Measurements from ENCODE around the gene MINK1. TPM values are rescaled to one million over a fixed set of nuclear protein-coding genes. Genes with fewer than 3 reads are reported as not detected.

Gene MINK1
- total and polyA plus RNA-seq, 2 of the 13 experiments (the other 11 are each of a cell fraction or from before 2014, with no cell fraction given) = 17.2 to 63.9 TPM

- no peak for TF ChIP-seq CSRNP2 (CRISPR knock-in tag; conservative IDR thresholded peaks at IDR 0.05; ENCODE audit: low read depth)
- TF ChIP-seq ZNF850 (CRISPR knock-in tag; conservative IDR thresholded peaks at IDR 0.05) = no peak
- TF ChIP-seq NR1H2 (CRISPR knock-in tag; IDR thresholded peaks at IDR 0.05; ENCODE audit: borderline replicate concordance, low read depth) = peak; percentile 93; the same call in 1 of the 2 replicates
- peak; percentile 19; the same call in 1 of the 2 replicates for TF ChIP-seq ZNF547 (CRISPR knock-in tag; IDR thresholded peaks at IDR 0.05)
- peak; percentile 16; the same call in 1 of the 2 replicates for TF ChIP-seq MED13 (CRISPR knock-in tag; IDR thresholded peaks at IDR 0.05)
- TF ChIP-seq CERS6 (CRISPR knock-in tag; IDR thresholded peaks at IDR 0.05) = no peak
- TF ChIP-seq TFE3 (CRISPR knock-in tag; IDR thresholded peaks at IDR 0.05) = no peak; the same call in 1 of the 2 replicates
- peak; percentile 67 for TF ChIP-seq ASH2L (IDR thresholded peaks at IDR 0.05; ENCODE audit: insufficient read length, low read depth, low read length)
These were observed 43.0 kb upstream of the MINK1 start (continued) for GRCh38 chr17:4789951-4790704.
